Kidney epithelial cell (primary cell): ENCODE measurements around the gene OR4N2. TPM values are rescaled to one million over a fixed set of nuclear protein-coding genes. Genes with fewer than 3 reads are reported as not detected.
"Not testable (repeated sequence)": the region's sequence is repeated elsewhere in the genome, so short reads cannot be mapped to it uniquely, and the experiment has no call there.

Experiments used
- DNase-seq: peaks from one replicate; pipeline ENCODE4 v3.0.0-alpha.2; 2010; ENCODE audit warnings: low read depth
- H3K27me3 ChIP-seq: 2 replicates; pipeline ENCODE4 v1.6.0; 2011; ENCODE audit warnings: low read length; ENCODE audit not compliant: control insufficient read depth, insufficient read depth
- H3K36me3 ChIP-seq: 2 replicates; pipeline ENCODE4 v1.5.1; 2011; ENCODE audit warnings: low read length; ENCODE audit not compliant: control insufficient read depth, insufficient read depth
- H3K4me3 ChIP-seq: 2 replicates; pipeline ENCODE4 v1.5.1; 2011; ENCODE audit warnings: low read depth, mild to moderate bottlenecking, control low read depth, low read length
- total RNA-seq: library from RNA; depleted of rRNA; stranded (reverse); fragments of >200 nt; gene quantifications from 2 replicates; pipeline ENCODE4 v1.2.3, GENCODE V29; 2015
- TF ChIP-seq, protein P1 (sequence below): IDR thresholded peaks from 2 replicates; pipeline ENCODE4 v1.5.1; 2011; ENCODE audit warnings: mild to moderate bottlenecking, moderate library complexity, low read length, control low read depth, inconsistent platforms; ENCODE audit not compliant: insufficient read depth, poor library complexity, severe bottlenecking

The OR4N2 gene, protein sequence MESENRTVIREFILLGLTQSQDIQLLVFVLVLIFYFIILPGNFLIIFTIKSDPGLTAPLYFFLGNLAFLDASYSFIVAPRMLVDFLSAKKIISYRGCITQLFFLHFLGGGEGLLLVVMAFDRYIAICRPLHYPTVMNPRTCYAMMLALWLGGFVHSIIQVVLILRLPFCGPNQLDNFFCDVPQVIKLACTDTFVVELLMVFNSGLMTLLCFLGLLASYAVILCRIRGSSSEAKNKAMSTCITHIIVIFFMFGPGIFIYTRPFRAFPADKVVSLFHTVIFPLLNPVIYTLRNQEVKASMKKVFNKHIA
- total RNA-seq: not detected in 2 replicates

DNA sequence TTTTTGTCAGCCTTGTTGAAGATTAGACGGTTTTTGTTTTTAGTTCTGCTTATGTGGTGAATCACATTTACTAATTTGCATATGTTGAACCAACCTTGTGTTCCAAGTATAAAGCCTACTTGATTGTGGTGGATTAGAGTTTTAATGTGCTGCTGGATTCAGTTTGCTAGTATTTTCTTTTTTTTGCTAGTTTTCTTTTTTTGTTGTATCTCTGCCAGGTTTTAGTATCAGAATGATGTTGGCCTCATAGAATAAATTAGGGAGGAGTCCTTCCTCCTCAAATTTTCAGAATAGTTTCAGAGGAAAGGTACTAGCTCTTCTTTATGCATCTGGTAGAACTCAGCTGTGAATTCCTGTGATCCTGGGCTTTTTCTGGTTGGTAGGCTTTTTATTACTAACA lies at the start of gene OR4N2:
Gene OR4N2, plus strand, starts transcription at position 301 of the 400 bp plus-strand sequence. CDS start 23,679 bp downstream, outside the sequence.
- not testable (repeated sequence) for H3K4me3 ChIP-seq, DNase-seq, H3K36me3 ChIP-seq, H3K27me3 ChIP-seq

DNA sequence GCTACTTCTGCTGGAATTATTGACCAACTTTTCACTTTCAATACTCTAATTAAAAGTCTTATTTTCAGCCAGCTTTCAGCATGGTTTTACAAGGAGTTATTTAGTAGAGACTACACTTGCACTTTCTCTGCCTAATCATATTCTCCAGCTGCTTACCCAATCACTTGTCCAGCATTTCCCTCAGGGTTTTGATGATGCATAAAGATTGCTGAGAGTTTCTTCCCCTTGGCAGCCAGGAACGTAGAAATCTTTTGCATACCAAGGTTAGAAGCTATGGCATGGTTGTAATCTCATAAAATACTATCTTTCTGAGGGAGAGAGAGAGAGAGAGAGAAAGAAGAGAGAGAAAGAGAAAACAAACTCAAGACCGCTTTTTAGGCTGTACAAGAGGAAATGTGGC lies 49.4 kb upstream of the OR4N2 start:
- DNase-seq: no peak
- no peaks in the 10 kb centered on the region for H3K36me3 ChIP-seq
- TF ChIP-seq, protein P1, sequence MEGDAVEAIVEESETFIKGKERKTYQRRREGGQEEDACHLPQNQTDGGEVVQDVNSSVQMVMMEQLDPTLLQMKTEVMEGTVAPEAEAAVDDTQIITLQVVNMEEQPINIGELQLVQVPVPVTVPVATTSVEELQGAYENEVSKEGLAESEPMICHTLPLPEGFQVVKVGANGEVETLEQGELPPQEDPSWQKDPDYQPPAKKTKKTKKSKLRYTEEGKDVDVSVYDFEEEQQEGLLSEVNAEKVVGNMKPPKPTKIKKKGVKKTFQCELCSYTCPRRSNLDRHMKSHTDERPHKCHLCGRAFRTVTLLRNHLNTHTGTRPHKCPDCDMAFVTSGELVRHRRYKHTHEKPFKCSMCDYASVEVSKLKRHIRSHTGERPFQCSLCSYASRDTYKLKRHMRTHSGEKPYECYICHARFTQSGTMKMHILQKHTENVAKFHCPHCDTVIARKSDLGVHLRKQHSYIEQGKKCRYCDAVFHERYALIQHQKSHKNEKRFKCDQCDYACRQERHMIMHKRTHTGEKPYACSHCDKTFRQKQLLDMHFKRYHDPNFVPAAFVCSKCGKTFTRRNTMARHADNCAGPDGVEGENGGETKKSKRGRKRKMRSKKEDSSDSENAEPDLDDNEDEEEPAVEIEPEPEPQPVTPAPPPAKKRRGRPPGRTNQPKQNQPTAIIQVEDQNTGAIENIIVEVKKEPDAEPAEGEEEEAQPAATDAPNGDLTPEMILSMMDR: no peak

DNA sequence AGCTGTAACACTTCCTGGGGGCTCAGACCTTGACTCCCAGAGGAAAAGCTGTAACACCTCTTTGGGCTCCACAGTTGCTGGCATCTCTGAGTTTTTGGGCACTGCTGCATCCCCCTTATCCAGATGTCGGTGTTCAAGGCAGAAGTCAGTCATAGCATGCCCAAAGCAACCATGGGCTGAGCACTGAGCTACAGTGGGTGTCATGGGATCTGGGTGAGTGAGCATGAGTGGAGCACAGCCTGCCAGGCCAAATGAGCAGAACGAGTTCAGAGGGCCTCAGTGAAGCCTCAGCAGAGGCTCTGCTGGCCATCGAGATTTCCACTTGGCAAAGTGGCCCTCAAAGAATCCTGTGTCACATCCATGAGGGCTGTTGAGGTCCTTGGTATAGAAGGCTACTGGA lies 32.1 kb upstream of the OR4N2 start:
- H3K27me3 ChIP-seq, DNase-seq, H3K4me3 ChIP-seq, H3K36me3 ChIP-seq: not testable (repeated sequence)

More for the DNA sequence above, 49.4 kb upstream of the OR4N2 start:
- Histone ChIP-seq H3K4me3 (no peak overlapping the region), H3K27me3 (no peaks in the 10 kb centered on the region)

DNA sequence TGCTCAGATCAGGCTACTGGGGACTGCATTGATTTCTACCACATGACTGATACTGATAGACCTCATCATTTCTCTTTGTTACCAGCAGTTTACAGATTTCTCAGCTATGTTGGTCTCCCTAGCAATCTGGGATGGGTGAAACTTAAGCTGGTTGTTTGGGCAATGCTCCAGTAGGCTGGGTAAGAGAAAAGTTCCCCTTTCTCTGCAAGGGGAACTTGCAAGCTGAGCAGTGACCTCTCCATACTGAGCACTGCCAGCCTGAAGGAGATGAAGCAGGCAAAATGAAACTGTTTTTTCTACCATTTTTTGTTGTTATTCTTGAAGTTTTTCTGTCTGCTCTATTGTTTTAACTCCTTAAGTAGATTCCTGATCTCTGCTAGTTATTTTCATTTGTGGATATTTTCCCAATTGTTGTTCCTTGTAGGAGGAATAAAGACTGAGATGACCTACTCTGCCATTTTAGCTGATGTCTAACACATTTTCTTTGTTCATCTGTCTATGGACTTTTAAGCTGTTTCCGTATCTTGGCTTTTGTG lies 31.6 kb upstream of the OR4N2 start:
- H3K36me3 ChIP-seq: no peaks in the 10 kb centered on the region
- H3K27me3 ChIP-seq: no peaks in the 10 kb centered on the region
- H3K4me3 ChIP-seq: no peak overlapping the region
- TF ChIP-seq, protein P1: no peak
- no peak for DNase-seq

DNA sequence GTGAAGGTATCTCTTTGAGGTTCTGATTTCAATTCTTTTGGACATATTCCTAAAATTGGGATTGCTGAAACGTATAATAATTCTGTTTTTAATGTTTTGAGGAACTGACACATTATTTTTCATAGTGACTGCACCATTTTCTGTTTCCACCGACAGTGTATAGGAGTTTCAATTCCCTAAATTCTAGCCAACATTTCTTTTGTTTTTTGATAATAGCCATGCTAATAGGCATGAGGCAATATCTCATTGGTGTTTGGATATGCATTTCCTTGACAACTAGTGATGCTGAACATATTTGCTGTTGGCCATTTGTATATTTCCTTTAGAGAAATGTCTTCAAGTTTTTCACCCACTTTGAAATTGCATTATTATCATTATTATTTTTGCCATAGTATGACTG lies 31.1 kb upstream of the OR4N2 start:
- not testable (repeated sequence) for H3K4me3 ChIP-seq, H3K27me3 ChIP-seq, H3K36me3 ChIP-seq, DNase-seq

DNA sequence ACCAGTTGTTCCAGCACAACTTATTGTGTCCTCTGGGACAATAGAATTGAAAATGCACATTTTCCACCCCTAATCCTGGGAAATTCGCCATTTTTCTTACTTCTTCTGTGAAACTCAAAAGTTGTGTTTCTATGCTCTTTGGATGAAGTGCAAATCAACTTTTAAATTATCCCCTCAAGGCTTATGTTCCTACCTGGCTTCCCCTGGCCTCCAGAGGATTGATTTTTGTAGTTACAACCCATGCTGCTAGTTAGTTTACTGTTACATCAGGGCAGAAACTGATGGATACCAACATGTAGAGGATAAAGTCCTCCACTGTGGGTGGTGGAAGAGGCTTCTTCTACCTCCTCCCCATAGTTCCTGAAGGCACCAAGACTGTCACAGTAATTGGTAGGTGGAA lies 30.4 kb upstream of the OR4N2 start, which contains the start of gene OR4M1:
Gene OR4M1, plus strand, starts transcription at position 301 of the 400 bp plus-strand sequence. CDS start 6,819 bp downstream, outside the sequence.
- not testable (repeated sequence) for H3K27me3 ChIP-seq, DNase-seq, H3K4me3 ChIP-seq, H3K36me3 ChIP-seq

DNA sequence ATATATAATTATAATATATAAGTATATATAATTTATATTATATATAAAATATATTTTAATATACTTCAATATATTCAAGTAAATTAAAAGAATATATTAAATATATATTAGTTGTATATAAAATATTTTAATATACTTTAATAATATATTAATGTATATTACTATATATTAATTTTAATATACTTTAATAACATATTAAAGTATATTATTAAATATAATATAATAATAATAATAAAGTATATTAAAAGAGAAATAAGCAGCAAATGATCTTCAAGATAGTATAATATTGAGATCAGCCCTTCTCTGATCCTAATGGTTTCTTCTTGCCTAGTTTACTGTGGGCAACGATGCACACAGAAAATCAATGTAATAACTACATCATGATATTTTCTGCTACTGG lies 28.0 kb upstream of the OR4N2 start:
- Histone ChIP-seq H3K4me3 (no peak overlapping the region), H3K36me3 (no peaks in the 10 kb centered on the region), H3K27me3 (no peaks in the 10 kb centered on the region)
- TF ChIP-seq, protein P1: no peak
- no peak for DNase-seq

DNA sequence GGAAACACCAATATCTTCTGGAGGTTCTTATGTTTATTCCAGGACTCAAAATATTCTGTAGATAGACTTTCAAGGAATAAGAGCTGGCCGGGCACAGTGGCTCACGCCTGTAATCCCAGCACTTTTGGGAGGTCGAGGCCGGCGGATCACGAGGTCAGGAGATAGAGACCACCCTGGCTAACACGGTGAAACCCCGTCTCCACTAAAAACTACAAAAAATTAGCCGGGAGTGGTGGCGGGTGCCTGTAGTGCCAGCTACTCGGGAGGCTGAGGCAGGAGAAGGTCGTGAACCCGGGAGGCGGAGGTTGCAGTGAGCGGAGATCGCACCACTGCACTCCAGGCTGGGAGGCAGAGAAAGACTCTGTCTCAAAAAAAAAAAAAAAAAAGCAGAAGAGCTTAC lies 17.7 kb upstream of the OR4N2 start:
- not testable (repeated sequence) for H3K36me3 ChIP-seq, DNase-seq, H3K27me3 ChIP-seq, H3K4me3 ChIP-seq

DNA sequence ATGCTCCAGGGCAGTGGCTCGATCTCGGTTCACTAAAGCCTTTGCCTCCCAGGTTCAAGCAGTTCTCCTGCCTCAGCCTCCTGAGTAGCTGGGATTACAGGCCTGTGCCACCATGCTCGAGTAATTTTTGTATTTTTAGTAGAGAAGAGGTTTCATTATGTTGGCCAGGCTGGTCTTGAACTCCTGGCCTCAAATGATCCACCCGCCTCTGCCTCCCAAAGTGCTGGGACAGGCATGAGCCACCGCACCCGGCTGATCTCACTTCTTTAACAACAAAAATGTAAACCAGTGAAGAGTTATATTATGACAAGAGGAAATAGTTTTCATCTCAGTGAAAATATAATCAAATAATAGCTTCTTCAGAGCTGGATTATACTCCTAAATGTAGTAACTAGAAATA lies 16.3 kb upstream of the OR4N2 start:
- H3K27me3 ChIP-seq, H3K36me3 ChIP-seq, DNase-seq, H3K4me3 ChIP-seq: not testable (repeated sequence)

DNA sequence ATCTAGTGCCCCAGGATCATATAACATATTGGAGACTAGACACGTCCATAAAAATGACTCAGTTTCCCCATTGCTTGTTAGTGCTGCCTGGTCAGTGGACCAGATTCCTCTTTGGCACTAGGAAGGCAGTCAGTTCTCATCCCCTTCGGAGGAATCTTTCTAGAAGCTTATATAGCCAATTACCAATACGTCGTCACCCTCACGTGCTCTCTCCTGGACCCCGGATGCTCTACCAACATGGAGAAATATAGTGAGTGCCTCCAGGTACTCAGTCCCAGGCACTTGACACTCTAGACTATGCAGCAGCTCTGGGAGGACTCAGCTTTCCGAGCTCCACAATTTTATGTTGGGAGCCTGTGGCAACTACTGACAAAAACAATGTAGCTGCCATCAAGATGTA lies 15.4 kb upstream of the OR4N2 start:
- H3K36me3 ChIP-seq, H3K27me3 ChIP-seq, DNase-seq, H3K4me3 ChIP-seq: not testable (repeated sequence)

DNA sequence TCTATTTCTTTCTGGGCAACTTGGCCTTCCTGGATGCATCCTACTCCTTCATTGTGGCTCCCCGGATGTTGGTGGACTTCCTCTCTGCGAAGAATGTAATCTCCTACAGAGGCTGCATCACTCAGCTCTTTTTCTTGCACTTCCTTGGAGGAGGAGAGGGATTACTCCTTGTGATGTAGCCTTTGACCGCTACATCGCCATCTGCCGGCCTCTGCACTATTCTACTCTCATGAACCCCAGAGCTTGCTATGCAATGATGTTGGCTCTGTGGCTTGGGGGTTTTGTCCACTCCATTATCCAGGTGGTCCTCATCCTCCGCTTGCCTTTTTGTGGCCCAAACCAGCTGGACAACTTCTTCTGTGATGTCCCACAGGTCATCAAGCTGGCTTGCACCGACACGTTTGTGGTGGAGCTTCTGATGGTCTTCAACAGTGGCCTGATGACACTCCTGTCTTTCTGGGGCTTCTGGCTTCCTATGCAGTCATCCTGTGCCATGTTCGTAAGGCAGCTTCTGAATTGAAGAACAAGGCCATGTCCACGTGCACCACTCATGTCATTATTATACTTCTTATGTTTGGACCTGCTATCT lies 7.0 kb upstream of the OR4N2 start:
- DNase-seq, H3K27me3 ChIP-seq, H3K36me3 ChIP-seq, H3K4me3 ChIP-seq: not testable (repeated sequence)
